ENCODE results near the gene TRPM6. TPM values are rescaled to one million over a fixed set of nuclear protein-coding genes. Genes with fewer than 3 reads are reported as not detected.

TRPM6 gene
- total RNA-seq, 1 experiment from 2014 or later, result 0.57 TPM

DNA sequence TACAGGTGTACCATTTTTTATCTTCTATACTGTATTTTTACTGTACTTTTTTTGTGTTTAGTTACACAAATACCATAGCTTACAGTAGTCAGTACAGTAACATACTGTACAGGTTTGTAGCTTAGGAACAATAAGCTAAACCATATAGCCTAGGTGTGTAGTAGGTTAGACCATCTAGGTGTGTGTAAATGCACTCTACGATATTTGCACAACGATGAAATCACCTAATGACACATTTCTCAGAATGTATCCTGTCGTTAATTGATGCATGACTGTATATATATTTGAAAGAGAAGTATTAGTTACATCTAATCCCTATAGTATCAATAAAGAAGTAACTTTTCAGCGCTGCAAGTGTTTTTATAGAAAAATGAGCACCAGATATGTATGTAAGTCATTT, 138.8 kb downstream of the TRPM6 start:
- Histone ChIP-seq H3K56ac (ENCODE audit: insufficient read length, low read depth, low read length) (no peak overlapping the region), H3K4me2 (ENCODE audit: insufficient read depth, insufficient read length, low read length) (no peak overlapping the region), H4K8ac (replicated peaks; ENCODE audit: insufficient read length, low read depth, low read length) (no peak overlapping the region), H3K9ac (ENCODE audit: extremely low read depth, insufficient read length, low read length) (no peak overlapping the region), H3K23ac (ENCODE audit: insufficient read length, low read depth, low read length) (no peak overlapping the region), H2AK5ac (ENCODE audit: insufficient read length, low read length) (no peak overlapping the region), H2BK12ac (ENCODE audit: insufficient read length, low read depth, low read length) (no peak overlapping the region), H4K5ac (ENCODE audit: insufficient read length, low read depth, low read length) (no peak overlapping the region), H3K23me2 (ENCODE audit: insufficient read length, low read depth, low read length, poor library complexity, severe bottlenecking) (no peaks in the 10 kb centered on the region), H2AFZ (ENCODE audit: low read length) (no peak overlapping the region), H2BK15ac (ENCODE audit: low read depth, low read length) (no peak overlapping the region), H2BK120ac (ENCODE audit: low read depth, low read length, poor library complexity, severe bottlenecking) (no peak overlapping the region), H3K4me1 (ENCODE audit: insufficient read depth, low read length) (no peaks in the 10 kb centered on the region), H3K18ac (ENCODE audit: insufficient read length, low read depth, low read length) (no peak overlapping the region), H2BK20ac (ENCODE audit: low read depth, low read length, poor library complexity, severe bottlenecking) (no peak overlapping the region), H3K14ac (ENCODE audit: insufficient read depth, low read length) (no peak overlapping the region), H3K27ac (ENCODE audit: insufficient read length, low read depth, low read length) (no peak overlapping the region), H3T11ph (ENCODE audit: low read length) (no peak overlapping the region), H3K79me2 (ENCODE audit: insufficient read depth, low read length) (no peaks in the 10 kb centered on the region), H3K9me3 (ENCODE audit: control insufficient read depth, low read depth, low read length) (no peaks in the 10 kb centered on the region), H4K91ac (ENCODE audit: insufficient read length, low read depth, low read length) (no peak overlapping the region), H2BK5ac (ENCODE audit: insufficient read length, low read length) (no peak overlapping the region), H3K79me1 (ENCODE audit: insufficient read depth, low read depth, low read length, poor library complexity, severe bottlenecking) (no peaks in the 10 kb centered on the region), H4K20me1 (ENCODE audit: control insufficient read depth, insufficient read depth, insufficient read length) (no peaks in the 10 kb centered on the region), H3K4ac (ENCODE audit: low read depth, low read length) (no peak overlapping the region), H3K27me3 (ENCODE audit: insufficient read depth, low read length) (no peaks in the 10 kb centered on the region)
- H3K4me1 Mint-ChIP-seq, result no peaks in the 10 kb centered on the region
- no peak for DNase-seq
- H3K4me3 Mint-ChIP-seq, result no peak overlapping the region
- no peaks in the 10 kb centered on the region for H3K36me3 Mint-ChIP-seq (ENCODE audit: insufficient read depth in 1 of 3, low read depth in 3 of 3)
- TF ChIP-seq, protein P1, sequence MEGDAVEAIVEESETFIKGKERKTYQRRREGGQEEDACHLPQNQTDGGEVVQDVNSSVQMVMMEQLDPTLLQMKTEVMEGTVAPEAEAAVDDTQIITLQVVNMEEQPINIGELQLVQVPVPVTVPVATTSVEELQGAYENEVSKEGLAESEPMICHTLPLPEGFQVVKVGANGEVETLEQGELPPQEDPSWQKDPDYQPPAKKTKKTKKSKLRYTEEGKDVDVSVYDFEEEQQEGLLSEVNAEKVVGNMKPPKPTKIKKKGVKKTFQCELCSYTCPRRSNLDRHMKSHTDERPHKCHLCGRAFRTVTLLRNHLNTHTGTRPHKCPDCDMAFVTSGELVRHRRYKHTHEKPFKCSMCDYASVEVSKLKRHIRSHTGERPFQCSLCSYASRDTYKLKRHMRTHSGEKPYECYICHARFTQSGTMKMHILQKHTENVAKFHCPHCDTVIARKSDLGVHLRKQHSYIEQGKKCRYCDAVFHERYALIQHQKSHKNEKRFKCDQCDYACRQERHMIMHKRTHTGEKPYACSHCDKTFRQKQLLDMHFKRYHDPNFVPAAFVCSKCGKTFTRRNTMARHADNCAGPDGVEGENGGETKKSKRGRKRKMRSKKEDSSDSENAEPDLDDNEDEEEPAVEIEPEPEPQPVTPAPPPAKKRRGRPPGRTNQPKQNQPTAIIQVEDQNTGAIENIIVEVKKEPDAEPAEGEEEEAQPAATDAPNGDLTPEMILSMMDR (conservative IDR thresholded peaks at IDR 0.05), result no peak
- no peaks in the 10 kb centered on the region for H3K27me3 Mint-ChIP-seq (ENCODE audit: low read depth)
- WGBS (ENCODE audit: extremely low coverage, insufficient read length, low lambda C conversion rate), result no CpG with 5 or more reads among the region's 4 CpGs
- no peaks in the 10 kb centered on the region for H3K9me3 Mint-ChIP-seq
- H3K27ac Mint-ChIP-seq, result no peak overlapping the region

Data from H9 (cell line).